Thyroid gland (tissue), 4 donors: Measurements from ENCODE around the gene ETS1.

ENCODE experiments used
- POLR2A ChIP-seq, 2 donors: fragments of 450-650 bp; IDR thresholded peaks; one replicate each; pipeline ENCODE4 v1.6.1; 2017; ENCODE audit warnings: antibody characterized with exemption in 2 of 2, mild to moderate bottlenecking in 2 of 2, moderate library complexity in 1 of 2
- TF ChIP-seq, protein P1 (sequence below), 6 experiments: fragments of 200-600 bp in 3 of 6; fragments of 450-650 bp in 3 of 6; sonication (generic) in 3 of 6; IDR thresholded peaks; one replicate each; pipeline ENCODE4 v1.5.1; 2016 to 2019; ENCODE audit warnings: antibody characterized with exemption in 6 of 6, mild to moderate bottlenecking in 2 of 6, inconsistent platforms in 1 of 6, moderate library complexity in 1 of 6

DNA sequence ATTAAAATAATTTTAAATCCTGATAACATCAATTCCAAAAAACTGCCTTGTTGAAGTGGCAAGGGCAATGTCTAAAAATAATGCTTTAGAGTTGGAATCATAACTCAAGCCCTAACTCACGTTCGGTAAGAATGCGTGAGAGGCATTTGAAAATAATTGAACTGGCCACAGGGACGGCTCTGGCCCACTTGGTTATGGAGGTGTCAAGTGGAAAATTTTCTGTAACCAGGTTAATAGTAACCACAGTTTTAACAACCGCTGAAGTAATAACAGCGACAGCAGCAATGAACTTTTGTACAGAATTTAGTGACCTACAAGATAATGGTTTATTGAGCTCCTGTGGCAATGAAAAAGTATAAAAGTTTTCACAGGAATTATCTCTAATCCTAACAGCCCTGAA is 79.4 kb downstream of the ETS1 start:
- TF ChIP-seq, protein P1, sequence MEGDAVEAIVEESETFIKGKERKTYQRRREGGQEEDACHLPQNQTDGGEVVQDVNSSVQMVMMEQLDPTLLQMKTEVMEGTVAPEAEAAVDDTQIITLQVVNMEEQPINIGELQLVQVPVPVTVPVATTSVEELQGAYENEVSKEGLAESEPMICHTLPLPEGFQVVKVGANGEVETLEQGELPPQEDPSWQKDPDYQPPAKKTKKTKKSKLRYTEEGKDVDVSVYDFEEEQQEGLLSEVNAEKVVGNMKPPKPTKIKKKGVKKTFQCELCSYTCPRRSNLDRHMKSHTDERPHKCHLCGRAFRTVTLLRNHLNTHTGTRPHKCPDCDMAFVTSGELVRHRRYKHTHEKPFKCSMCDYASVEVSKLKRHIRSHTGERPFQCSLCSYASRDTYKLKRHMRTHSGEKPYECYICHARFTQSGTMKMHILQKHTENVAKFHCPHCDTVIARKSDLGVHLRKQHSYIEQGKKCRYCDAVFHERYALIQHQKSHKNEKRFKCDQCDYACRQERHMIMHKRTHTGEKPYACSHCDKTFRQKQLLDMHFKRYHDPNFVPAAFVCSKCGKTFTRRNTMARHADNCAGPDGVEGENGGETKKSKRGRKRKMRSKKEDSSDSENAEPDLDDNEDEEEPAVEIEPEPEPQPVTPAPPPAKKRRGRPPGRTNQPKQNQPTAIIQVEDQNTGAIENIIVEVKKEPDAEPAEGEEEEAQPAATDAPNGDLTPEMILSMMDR (IDR thresholded peaks at IDR 0.05): no peak
- no peak for TF ChIP-seq POLR2A (IDR thresholded peaks at IDR 0.05)
